OCI-LY3 (cell line): ENCODE data around the gene KLHL3.

ENCODE experiments used
- EZH2phosphoT487 ChIP-seq: fragments of 200-600 bp; shearing (Covaris generic); IDR thresholded peaks from 2 replicates; pipeline ENCODE4 v1.6.1; 2018; ENCODE audit warnings: antibody characterized with exemption, mixed run types, low read depth
- TF ChIP-seq, protein P1 (sequence below): fragments of 200-600, 300-600 bp; sonication (generic); IDR thresholded peaks from 2 replicates; pipeline ENCODE4 v1.5.1; 2014; ENCODE audit warnings: antibody characterized with exemption, low read length, low read depth

DNA sequence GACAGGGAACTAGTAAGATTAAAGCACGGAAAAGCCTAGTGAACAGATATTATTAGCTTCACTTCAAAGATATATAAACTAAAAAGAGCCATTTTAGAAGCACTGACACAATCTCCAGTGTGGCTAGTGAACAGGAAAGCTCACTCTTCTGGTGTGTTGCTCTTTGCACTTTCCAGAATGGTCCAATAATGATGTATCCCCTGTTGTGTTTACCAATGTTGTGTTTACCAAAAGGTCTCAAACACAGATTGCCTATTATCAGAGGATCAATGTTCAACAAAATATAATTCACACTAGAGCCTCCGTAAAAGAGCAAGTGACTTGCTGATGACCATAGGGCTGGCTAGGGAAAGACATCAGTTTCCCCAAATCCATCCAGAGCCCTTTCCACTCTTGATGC is 11.6 kb downstream of the KLHL3 start:
- TF ChIP-seq, protein P1, sequence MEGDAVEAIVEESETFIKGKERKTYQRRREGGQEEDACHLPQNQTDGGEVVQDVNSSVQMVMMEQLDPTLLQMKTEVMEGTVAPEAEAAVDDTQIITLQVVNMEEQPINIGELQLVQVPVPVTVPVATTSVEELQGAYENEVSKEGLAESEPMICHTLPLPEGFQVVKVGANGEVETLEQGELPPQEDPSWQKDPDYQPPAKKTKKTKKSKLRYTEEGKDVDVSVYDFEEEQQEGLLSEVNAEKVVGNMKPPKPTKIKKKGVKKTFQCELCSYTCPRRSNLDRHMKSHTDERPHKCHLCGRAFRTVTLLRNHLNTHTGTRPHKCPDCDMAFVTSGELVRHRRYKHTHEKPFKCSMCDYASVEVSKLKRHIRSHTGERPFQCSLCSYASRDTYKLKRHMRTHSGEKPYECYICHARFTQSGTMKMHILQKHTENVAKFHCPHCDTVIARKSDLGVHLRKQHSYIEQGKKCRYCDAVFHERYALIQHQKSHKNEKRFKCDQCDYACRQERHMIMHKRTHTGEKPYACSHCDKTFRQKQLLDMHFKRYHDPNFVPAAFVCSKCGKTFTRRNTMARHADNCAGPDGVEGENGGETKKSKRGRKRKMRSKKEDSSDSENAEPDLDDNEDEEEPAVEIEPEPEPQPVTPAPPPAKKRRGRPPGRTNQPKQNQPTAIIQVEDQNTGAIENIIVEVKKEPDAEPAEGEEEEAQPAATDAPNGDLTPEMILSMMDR, result no peak
- TF ChIP-seq EZH2phosphoT487, result no peak
